ENCODE results near the gene PPP3CA.

The PPP3CA gene

DNA sequence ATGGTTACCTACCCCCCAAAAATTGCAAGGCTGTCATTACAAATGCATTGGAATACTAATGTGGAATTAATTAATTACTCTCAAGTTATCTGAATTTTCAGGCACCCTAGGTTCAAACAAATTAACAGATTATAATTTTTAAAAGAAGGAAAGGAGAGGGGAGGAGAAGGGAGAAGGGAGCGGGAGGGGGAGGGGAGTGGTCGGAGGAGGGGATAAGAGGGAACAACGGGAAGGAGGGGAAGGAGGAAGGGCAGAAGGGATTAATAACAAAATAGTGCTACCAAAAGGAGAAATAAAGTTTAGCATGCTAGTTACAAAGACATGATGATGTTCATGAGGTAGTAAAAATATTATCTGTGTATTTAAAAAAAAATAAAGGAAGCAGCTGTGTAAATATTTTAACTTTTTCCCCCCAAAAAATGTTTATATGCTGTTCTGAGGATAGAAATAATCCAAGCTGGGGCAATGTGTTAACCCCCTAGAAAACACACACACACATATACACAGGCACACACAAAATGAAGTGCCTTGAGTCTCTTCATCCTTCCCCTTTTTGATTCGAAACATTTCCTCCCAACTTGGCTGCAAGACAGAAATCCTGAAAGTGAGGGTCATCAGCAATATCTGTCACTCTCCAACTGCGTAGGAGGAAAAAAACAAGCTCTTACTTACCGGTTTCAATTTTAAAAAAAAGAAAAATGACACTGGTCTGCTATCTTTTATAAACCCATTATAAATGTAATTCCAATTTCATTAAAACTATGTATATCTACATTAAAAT is 58.8 kb downstream of the PPP3CA start:
- no peak for DNase-seq (ENCODE audit: low spot score)

DNA sequence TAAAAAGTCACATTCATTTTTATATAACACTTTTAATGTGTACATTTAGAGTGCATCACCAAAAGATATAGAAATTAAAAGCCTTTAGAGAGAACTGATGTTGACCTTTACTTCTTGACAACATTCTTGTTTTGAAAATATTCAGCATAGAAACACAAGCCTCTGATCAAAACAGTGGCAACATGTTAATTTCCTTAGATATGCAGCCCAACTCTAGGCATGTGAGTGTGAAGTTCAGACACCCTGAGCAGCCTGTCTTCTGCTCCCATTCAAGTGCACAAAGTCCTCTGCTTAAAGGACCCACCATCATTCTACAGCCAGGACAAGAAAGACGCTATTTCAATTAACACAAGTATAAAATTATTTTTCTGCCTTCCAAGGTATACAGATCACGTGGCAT is 60.0 kb downstream of the PPP3CA start:
- no peak for DNase-seq (ENCODE audit: low spot score)

DNA sequence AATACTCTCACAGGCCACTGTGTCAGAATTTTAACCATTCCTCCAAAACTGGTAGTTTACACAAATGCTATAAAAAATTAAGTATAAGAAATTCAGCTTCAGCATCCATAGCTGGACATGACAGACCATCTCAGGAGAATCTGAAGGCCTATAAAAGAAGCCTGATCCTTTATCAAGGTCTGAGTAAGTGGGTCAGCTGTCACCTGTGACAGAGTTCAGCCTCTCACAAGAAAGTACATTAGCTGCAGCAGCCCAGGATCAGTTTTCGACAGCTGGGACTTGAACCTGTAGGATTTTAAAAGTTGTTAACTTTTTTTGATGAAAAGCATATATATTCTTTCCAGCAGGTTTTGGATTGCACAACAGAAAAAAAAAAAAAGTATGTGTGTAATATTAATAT is 60.7 kb downstream of the PPP3CA start:
- no peak for DNase-seq (ENCODE audit: low spot score)

DNA sequence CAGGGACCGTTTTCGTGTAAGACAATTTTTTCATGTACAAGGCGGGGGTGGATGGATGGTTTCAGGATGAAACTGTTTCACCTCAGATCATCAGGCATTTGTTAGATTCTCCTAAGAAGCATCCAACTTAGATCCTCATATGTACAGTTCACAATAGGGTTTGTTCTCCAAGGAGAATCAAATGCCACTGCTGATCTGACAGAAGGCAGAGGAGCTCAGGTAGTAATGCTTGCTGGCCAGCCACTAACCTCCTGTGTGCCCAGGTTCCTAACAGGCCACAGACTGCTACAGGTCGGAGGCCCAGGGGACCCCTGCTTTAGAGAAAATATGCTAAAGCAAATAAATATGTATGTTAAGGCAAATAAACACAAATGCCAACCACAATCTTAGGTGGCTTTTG is 61.3 kb downstream of the PPP3CA start:
- no peak for DNase-seq (ENCODE audit: low spot score)

DNA sequence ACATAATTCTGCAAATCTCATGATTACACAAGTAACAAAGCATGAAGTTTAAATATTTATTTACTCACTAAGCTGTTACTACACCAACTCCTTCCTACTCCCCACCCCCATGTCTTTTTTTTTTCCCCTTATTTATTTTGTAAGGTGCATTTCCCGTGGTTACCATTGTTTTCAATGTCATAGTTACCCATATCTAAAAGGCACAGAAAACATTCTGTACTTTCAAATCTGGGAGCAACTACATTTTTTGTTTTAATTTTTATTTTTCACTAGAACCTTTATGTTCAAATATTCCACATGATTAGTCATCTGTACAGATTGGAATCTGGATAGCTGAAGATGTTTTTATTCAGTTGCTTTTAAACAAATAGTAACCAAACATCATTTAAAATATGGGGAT is 62.8 kb downstream of the PPP3CA start:
- DNase-seq (ENCODE audit: low spot score) = no peak

DNA sequence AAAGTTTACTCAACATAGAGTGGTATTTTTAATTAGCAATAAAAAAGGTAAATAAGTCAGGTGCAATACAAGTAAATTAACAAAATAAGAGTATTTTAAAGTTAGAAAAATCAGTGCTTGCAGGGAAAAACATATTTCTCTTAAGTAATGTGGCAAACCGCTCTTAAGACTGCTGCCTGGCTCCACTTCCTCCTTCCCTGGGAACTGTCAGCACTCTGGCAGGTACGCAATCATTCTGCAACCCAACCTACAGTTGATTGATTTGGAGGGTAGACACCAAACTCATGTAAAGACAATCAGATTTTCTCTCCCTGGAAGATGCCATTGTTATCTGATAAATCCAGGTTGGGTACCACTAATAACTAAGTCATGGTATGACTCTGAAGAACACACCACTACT is 63.9 kb downstream of the PPP3CA start:
- DNase-seq (ENCODE audit: low spot score) = no peak

DNA sequence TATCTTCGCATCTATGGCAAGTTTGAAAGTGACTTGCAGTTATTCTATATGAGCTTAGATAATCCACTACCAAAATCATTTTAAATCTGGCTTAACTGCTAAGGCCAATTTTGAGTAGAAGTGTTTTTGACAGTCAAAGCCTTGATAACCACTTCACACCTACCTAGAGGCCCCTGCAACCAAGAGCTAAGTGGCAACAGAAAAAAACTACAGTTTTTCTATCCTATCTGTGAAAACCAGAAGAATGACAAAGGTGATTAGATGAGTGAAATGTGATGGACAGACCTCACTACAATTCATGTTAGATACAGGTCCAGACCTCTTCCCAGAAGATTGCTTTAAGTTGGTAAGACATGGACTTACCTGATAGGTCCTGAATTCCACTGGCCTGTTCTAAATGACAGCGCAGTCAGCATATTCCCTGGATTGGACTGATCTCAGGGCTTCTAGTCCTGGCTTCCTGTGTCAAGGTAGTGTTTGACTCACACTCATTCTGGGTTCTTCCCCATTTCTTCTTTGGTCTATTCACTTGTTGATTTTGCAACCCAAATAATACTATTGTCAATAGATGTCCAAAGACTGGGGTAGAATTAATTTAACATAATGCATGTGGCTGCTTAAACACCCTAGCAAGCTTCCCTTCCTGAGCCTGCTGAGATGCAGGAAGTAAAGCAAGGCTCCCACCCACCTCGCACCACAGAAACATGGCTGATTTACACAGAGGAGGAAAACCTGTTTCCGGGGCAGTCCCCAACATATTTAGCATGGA is 65.1 kb downstream of the PPP3CA start:
- DNase-seq (ENCODE audit: low spot score) = no peak

DNA sequence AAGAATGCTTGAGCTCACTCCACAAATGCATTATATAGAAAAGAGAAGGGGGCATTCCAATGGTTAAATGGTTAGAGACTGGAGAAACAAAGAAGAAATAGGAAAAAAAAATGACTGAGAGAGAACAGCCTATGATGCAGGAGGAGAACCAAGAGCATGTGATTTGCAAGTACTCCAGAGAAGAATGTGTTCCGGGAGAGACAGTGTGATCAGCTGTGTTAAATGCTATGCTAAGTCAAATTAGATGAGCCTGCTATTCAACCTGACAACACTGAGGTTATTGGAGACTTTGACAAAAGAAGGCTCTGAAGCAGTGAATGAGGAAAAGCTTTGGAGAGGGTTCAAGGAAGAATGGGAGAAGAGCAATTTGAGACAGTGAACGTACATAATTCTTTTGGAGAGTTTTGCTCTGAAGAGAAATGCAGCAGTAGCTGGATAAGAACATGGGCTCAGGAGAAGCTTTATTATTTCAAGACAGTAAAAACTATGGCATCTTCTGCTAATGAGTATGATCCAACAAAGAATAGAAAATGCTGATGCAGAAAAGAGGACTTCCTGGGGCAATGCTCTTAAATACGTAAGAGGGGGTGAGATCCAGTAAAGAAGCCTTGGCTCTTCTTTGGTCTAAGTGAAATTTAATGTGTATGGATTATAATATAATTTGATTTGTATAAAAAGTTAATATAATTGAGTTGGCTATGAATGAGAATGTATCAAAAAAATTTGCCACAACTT is 66.3 kb downstream of the PPP3CA start:
- no peak for DNase-seq (ENCODE audit: low spot score)

DNA sequence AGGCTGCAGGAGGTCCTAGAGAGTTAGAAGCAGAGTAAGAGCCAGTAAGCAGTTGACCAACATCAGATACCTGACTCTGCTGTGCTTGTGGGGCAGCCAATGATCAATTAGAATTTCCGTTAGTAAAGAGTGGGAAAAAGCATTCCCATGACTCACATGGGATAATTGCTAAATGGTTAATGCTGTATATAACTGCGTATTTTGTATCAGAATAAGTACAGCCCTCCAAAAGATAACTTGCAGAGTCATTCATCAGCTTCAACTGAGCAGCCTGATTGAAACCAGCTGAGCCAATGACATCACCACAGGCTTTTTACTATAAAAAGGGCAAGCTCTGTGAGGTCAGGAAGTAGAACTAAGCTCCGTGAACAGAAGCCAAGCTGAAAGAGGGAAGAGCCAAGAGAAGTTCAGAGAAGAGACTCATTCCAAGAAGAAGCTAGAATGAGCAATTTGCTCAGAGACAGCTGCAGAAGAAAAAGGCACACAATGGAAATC is 67.9 kb downstream of the PPP3CA start:
- DNase-seq (ENCODE audit: low spot score) = no peak

DNA sequence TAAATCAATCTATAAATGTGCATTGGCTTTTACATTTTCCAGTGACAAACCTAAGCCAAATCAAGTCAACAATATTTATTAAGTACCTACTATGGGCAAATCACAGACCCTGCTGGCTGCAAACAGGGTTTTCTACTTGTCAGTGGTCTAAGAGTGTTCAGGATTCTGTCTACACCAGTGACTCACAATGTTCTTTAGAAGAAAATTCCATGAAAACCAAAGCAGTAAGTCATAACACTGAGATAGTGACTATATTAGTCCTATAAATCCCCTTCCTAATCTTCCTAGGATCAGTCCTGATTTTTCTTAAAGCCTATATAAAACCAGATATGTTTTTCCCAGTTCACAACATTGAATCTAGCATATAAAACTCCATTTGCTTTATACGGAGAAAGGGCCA is 69.7 kb downstream of the PPP3CA start:
- no peak for DNase-seq (ENCODE audit: low spot score)

DNA sequence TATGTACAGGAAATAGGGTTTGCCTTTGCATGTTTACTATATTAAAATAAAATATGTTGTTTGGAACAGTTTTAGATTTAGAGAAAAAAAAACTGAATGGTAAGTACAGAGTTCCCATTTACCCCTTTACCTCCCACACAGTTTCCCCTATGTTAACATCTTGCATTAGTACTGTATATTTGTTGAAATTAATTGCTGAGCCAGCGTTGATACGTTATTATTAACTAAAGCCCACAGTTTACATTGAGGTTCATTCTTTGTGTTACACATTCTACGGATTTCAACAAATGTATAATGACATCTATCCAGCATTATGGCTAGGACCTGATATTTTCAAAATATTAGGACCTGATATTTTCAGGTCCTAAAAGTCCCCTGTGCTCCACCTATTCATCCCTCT is 70.7 kb downstream of the PPP3CA start:
- no peak for DNase-seq (ENCODE audit: low spot score)

DNA sequence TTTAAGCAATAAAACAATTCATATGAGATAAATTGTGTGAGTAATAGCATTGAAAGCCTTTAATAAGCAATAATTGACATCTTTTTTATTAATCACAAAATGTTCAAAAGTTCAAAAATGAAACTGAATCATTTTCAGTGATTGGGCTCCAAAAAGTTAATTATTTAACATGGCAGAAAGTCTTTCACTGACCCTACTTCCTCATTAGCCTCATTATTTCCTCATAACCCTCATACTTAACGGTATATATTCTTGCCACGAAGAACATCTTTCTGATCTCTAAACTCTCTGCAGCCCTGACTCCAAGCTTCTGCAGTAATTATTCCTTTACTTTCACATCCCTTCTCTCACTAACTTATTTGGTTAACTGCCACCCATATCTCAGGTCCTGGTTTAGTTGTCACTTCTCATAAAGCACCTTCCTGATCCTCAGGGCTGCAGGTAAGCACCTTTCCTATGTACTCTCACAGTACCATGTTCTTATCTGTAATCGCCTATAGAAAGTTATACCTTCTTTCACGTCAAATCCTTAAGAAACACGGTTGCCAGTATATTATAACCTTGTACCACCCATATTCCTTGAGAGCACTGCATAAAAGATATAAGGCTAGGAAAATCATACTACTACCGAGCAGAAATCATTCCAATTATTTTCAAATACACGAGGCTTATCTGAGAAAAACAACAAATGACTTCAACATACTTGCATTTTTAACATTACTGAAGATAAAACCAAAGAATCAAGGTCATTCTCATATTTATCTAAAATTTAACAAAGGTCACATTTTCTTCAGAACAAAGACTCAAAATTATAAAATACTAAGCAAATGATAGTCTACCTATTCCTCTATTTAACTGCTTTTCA is 72.2 kb downstream of the PPP3CA start:
- DNase-seq (ENCODE audit: low spot score) = no peak

DNA sequence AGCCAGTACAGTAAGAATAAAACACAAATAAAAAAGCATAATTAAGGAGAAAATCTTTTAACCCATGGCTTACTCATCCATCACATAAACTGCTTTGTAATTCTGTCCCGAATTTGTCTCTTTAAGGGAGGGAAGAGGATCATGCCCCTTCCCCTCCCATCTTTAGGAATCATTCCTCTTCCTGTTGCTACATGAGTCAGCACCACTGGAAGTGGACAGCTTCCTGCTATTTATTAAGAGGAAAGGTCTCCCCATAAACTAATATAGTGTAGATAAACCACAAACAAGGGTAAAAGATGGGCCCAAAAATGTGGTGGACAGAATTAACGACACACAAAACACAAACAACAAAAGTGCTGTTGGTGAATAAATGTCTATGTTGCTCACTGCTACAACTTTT is 75.8 kb downstream of the PPP3CA start:
- DNase-seq (ENCODE audit: low spot score) = no peak

DNA sequence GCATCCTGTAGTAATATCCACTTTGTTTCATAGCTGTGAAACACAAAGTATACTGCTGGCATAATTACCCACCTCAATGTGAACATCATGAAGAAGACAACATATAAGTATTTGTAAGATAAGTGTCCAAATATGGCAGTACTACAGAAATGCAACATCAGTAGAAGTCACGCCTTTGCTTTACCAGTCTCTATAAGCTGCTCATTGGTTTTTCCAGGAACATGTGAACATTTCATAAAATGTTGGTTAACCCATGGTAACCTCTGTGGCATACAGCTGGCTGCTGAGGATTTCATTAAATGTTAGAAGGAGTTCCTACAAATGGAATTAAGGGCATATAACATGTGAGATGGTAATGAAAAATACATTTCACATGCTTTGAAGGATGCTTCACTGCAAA is 77.6 kb downstream of the PPP3CA start:
- DNase-seq (ENCODE audit: low spot score) = no peak

DNA sequence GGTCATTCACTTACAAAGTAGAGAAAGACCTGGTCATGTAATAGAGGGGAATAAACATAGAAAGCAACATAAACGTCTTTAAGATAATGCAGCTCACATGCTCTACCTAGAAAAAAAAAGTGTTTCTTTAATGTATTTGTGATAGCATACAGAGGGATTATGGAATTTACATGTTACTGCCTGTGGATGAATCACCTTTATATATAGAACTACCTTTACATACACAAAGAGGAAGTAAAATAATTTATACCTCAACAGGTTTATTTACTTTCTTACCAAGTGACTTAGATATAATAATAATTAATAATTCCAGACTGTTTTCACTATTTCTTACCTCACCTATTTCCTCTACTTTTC is 81.5 kb downstream of the PPP3CA start:
- no peak for DNase-seq (ENCODE audit: low spot score)

DNA sequence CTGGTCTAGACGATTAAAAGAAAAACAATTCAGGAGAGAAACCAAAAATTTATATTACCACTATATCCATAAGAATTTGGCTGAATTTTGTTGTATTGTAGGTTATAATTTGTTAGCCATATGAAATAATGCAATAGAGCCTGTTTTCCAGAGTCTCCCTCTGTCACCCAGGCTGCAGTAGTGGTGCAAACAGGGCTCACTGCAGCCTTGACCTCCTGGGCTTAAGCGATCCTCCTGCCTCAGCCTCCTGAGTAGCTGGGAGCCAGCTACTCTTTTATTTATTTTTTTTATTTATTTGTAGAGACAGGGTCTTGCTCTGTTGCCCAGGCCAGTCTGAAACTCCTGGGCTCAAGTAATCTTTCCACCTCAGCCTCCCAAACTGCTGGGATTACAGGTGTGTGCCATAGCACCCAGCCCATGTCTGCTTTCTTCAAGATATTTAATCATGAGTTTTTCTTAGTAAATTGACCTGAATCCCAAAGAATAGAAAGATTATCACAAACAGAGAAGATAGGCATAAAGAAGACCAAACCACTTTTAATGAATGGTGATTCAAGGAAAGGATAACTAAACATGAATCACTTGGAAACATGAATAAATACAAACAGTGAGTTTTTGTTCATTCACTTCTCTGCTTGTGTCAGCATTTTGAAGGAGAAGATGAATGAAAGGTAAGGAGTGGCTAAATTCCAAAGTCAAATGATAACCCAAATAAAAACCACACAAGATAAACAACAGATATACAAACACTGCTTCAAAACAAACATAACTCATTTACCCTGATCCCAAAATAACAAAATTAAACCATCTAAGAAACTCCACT is 82.1 kb downstream of the PPP3CA start:
- no peak for DNase-seq (ENCODE audit: low spot score)

DNA sequence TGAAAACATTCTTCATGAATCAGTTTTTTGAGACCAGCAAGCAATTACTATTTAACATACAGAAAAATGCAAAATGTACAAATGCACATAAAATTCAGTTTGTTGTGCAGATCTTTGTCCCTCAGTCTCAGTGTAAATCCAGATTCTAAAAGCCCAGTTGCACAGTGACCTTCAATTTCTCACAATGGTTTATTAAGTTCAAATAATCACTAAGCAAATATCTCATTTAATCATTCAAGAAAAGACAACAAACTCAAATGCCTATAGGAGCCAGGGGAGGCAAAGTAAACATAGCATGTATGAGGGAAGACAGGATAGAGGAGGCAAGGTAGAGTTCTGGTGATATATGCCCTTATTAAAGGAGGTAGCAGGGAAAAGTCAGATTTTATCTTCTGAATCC is 82.8 kb downstream of the PPP3CA start:
- no peak for DNase-seq (ENCODE audit: low spot score)

DNA sequence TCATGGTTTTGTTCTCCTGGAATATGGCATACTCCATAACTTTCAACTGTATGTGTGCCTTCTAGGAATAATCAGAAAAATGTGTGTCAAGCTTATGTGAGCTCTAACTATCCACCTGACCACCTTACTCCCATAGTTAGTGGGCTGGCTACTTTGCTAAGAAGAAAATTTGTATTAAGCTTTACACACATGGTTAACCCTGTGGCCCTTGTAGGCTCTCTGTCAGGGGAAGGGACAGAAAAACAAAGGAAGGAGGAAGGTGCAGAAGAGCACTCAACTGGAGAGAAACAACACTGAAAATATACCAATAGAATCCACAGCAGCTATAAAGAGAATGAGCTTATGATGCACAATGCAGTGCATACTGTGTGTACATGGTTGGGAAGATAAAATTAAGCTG is 84.6 kb downstream of the PPP3CA start:
- DNase-seq (ENCODE audit: low spot score) = no peak

DNA sequence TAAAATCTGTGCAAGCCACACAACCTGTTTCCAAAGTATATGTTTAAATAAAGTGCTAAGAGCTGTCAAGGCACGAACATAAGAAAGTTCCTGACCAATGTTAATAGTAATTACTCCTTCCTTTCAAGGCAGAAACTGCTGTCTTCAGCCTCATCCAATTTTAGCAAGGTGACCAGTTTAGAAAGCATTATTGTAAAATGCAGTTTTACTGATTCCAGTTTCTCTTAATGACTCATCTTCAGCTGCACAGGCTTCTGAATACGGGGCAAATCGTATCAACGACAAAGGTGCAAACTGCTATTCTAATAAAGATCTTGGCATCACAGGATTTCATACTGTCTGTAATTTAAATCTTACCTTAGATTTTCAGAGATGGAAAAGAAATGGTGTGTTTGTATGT is 87.5 kb downstream of the PPP3CA start:
- no peak for DNase-seq (ENCODE audit: low spot score)

DNA sequence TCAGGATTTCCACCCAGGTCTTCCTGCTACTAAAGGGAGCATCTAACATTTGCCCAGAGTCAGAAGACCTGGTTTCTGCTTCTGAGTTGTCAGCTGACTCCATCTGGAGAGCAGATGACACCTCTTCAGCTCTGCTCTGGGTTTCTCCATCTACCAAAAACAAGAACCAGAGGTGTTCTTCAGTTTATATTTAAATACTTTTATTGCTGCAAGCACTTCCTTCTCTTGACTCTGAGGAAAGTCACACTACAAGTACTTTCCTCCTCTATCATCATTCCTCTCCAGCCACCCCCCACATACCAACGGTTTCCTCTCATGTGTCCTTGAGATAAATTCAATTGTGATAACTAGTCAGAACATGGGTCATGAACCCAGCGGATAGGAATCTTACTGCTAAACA is 88.4 kb downstream of the PPP3CA start:
- no peak for DNase-seq (ENCODE audit: low spot score)

DNA sequence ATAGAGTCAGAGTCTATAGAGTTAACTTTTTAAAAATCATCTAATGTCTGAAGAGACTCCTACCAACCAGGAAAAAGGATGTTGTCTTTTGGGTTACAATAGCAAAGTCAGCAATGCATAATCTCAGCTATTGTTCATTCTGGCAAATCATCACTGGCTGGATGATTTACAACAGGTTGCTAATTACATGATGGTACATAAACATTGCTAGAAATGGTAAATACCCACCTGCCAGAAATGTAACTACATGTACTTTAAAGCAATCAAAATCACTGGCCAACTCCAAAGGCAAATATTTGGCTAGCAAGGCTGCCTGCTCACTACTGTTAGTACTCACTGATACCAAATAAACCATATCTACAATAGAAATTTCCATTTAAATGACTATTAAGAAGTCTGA is 91.1 kb downstream of the PPP3CA start:
- no peak for DNase-seq (ENCODE audit: low spot score)
